RCC 7860 (cell line): ENCODE data around the gene TMEM81.

ENCODE experiments used
- DNase-seq: peaks from one replicate; pipeline ENCODE4 v3.0.0-alpha.2; 2015; ENCODE audit warnings: low spot score
- FAIRE-seq: peaks from 2 replicates; lab custom pipeline; 2012; peaks lifted over from hg19 to GRCh38; lab: Jason Lieb, UNC

The TMEM81 gene

GRCh38 chr1:205041001-205041715, 43.1 kb downstream of the TMEM81 start:
- no peak for FAIRE-seq
- DNase-seq, result no peak

- FAIRE-seq, result no peak
Observed at GRCh38 chr1:205038132-205038786, 46.0 kb downstream of the TMEM81 start.

GRCh38 chr1:205037539-205037938, 46.7 kb downstream of the TMEM81 start:
- FAIRE-seq, result no peak
- no peak for DNase-seq

More at GRCh38 chr1:205038132-205038786, 46.0 kb downstream of the TMEM81 start:
- DNase-seq, result no peak
